ENCODE results near the gene HDAC4. TPM values are rescaled to one million over a fixed set of nuclear protein-coding genes. Genes with fewer than 3 reads are reported as not detected.

Gene HDAC4
- total RNA-seq, 1 experiment from 2014 or later = 21.8 TPM

DNA sequence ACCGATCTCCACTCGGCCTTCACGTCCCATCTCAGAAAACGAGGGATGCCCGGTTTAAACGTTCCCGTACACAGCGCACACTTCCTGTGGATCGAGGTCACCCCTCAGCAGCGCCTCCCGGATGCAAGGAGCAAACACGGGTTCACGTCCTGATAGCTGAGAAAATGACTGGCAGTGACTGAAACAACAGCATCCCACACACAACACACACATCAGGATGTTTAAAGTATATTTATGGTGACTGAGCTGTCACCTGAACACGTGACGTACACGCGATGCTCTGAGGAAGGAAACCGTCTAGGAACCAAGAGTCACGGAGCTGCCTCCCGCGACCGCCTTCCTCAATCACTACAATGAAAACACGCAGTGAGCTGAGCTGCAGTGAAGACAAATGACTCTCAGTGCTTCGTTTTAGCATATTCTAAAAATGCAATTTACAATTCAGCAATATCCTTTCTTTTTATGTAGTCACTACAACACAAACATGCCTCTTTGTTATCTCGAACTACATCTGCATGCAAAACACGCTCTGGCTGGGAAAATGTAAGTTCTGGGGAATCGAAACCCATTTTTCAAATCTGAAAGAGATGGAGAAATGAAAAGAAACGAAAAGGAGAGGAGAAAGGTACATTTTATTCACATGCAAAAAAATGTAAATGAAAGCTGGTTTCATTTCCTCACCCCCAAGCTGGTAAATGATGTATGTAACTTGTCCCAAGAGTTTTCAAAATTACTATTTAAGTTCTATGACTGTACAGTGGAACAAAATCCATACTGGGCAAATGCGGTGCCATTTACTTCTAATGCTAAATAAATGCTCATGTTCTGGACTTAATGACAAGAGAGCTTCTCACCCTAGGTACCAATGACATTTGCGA, 19.8 kb downstream of the HDAC4 start:
- H3K4me1 Mint-ChIP-seq (ENCODE audit: insufficient read depth, unreplicated experiment) = peaks cover 5% of the 10 kb centered on the region
- no peak for DNase-seq (ENCODE audit: unreplicated experiment)
- TF ChIP-seq, protein P1, sequence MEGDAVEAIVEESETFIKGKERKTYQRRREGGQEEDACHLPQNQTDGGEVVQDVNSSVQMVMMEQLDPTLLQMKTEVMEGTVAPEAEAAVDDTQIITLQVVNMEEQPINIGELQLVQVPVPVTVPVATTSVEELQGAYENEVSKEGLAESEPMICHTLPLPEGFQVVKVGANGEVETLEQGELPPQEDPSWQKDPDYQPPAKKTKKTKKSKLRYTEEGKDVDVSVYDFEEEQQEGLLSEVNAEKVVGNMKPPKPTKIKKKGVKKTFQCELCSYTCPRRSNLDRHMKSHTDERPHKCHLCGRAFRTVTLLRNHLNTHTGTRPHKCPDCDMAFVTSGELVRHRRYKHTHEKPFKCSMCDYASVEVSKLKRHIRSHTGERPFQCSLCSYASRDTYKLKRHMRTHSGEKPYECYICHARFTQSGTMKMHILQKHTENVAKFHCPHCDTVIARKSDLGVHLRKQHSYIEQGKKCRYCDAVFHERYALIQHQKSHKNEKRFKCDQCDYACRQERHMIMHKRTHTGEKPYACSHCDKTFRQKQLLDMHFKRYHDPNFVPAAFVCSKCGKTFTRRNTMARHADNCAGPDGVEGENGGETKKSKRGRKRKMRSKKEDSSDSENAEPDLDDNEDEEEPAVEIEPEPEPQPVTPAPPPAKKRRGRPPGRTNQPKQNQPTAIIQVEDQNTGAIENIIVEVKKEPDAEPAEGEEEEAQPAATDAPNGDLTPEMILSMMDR (IDR thresholded peaks at IDR 0.05; ENCODE audit: unreplicated experiment) = no peak
- H3K4me3 Mint-ChIP-seq (ENCODE audit: unreplicated experiment) = no peak overlapping the region
- no peaks in the 10 kb centered on the region for H3K36me3 Mint-ChIP-seq (ENCODE audit: insufficient read depth, unreplicated experiment)
- H3K9me3 Mint-ChIP-seq (ENCODE audit: unreplicated experiment) = no peaks in the 10 kb centered on the region
- intact Hi-C loops (cut with micrococcal nuclease) = no loop called here
- ChIA-PET POLR2A (interaction anchor here (1.3 to 1.4 kb wide), 2 partner anchors 12 to 20 kb away, joined by 5 to 6 read pairs; partner anchors contain the start of gene HDAC4), CTCF (interaction anchor here (0.6 kb wide), 1 partner anchor 20 kb away, joined by 3 read pairs; no protein-coding TSS in a partner anchor)
- H3K27me3 Mint-ChIP-seq (ENCODE audit: insufficient read depth, unreplicated experiment) = no peaks in the 10 kb centered on the region
- H3K27ac Mint-ChIP-seq (ENCODE audit: low read depth, unreplicated experiment) = no peak overlapping the region
- BruUV-seq (replicated peaks) = no TSS peak

DNA sequence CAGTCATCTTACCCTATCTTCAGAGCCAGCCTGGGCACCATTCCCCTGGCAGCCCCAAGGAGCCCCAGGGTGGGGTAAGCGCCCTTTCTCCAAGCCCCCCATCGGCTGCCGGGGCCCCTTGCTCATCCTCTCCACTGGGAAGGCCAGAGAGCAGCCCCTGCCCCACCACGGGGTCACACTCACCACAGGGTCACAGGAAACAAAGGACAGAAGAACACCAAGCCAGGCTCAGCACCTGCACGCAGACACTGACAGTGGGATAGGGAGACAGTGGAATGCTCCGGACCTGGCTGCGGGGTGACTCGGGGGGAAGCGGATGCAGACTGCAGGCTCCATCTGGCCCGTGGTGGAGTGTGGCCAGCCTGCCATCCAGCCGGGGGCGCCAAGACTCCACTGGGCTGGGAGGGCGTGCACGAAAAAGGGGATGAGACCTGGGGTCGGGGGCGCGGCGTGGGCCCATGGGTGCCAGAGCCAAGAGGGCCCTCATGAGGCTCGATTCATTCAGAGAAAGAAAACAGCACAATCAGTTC, 21.1 kb downstream of the HDAC4 start:
- no peak for DNase-seq (ENCODE audit: unreplicated experiment)
- TF ChIP-seq, protein P1 (IDR thresholded peaks at IDR 0.05; ENCODE audit: unreplicated experiment) = no peak
- Mint-ChIP-seq H3K36me3 (ENCODE audit: insufficient read depth, unreplicated experiment) (no peaks in the 10 kb centered on the region), H3K9me3 (ENCODE audit: unreplicated experiment) (no peaks in the 10 kb centered on the region), H3K4me3 (ENCODE audit: unreplicated experiment) (no peak overlapping the region), H3K4me1 (ENCODE audit: insufficient read depth, unreplicated experiment) (peaks cover 5% of the 10 kb centered on the region), H3K27me3 (ENCODE audit: insufficient read depth, unreplicated experiment) (no peaks in the 10 kb centered on the region), H3K27ac (ENCODE audit: low read depth, unreplicated experiment) (peak overlapping the region; percentile 35)
- ChIA-PET POLR2A (interaction anchor here (1.3 kb wide), 1 partner anchor 10 kb away, joined by 5 read pairs; no protein-coding TSS in a partner anchor), CTCF (no interaction called here)
- intact Hi-C loops (cut with micrococcal nuclease) = no loop called here
- no TSS peak for BruUV-seq (replicated peaks)

DNA sequence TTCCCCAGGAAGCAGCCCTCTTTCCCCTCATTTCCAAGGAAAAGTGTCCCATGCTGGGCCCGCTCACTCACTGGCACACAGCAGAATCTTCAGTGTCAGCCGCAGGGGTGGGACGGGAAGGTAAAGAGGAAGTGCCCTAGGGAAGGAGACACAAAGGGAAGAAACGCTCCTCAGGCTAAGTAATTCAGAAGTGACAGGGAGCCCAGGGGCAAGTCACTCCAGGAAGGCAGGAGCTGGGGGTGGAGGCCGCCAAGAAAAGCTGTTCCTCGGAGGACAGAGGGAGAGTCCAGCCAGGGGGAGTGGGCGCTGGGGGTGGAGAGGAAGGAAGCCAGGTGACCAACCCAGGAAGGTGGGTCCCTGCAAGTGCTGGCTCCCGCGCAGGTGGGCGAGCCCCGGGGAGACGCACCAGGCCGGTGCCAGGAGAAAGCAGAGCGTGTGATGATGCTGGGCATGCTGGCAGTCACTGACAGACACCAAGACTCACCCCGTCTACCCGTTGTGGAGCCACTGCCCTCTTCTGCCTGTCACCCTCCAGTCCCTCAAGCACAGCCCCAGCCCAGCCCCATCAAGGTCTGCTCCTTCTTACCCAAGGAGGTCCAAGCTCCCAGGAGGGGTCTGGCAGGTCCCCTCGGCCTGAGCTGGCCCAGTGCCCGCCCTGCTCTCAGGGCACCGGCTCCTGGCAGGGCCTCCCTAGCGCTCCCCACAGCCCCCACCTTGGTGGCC, 21.7 kb downstream of the HDAC4 start:
- Mint-ChIP-seq H3K36me3 (ENCODE audit: insufficient read depth, unreplicated experiment) (no peaks in the 10 kb centered on the region), H3K4me3 (ENCODE audit: unreplicated experiment) (no peak overlapping the region), H3K4me1 (ENCODE audit: insufficient read depth, unreplicated experiment) (peaks cover 5% of the 10 kb centered on the region), H3K27me3 (ENCODE audit: insufficient read depth, unreplicated experiment) (no peaks in the 10 kb centered on the region), H3K27ac (ENCODE audit: low read depth, unreplicated experiment) (peak overlapping the region; percentile 35), H3K9me3 (ENCODE audit: unreplicated experiment) (no peaks in the 10 kb centered on the region)
- intact Hi-C loops (cut with micrococcal nuclease) = no loop called here
- POLR2A ChIA-PET = no interaction called here
- TF ChIP-seq, protein P1 (IDR thresholded peaks at IDR 0.05; ENCODE audit: unreplicated experiment) = no peak
- no peak for DNase-seq (ENCODE audit: unreplicated experiment)
- BruUV-seq (replicated peaks) = no TSS peak
- CTCF ChIA-PET = no interaction called here
